Loucy (cell line): ENCODE results near the gene KIF1C.
A peak's percentile ranks its signal among the peaks of the same experiment; 100 is the strongest.
"Not testable (repeated sequence)": the region's sequence is repeated elsewhere in the genome, so short reads cannot be mapped to it uniquely, and the experiment has no call there.

Source experiments
- H2AFZ ChIP-seq: fragments of 200-600 bp; sonication (generic); 2 replicates; pipeline ENCODE4 v1.6.0; 2016; ENCODE audit warnings: antibody characterized with exemption, mild to moderate bottlenecking, low read length, moderate library complexity
- H3F3A ChIP-seq: fragments of 200-600 bp; 2 replicates; pipeline ENCODE4 v1.6.0; 2016; ENCODE audit warnings: antibody characterized with exemption, low read depth, mild to moderate bottlenecking
- H3K27me3 ChIP-seq: fragments of 200-600 bp; sonication (generic); 2 replicates; pipeline ENCODE4 v1.6.1; 2014; ENCODE audit warnings: low read length, mild to moderate bottlenecking; ENCODE audit not compliant: insufficient read depth, poor library complexity, severe bottlenecking
- H3K36me3 ChIP-seq: fragments of 200-600 bp; sonication (generic); 2 replicates; pipeline ENCODE4 v1.6.1; 2016; ENCODE audit warnings: low read length; ENCODE audit not compliant: insufficient read depth
- H3K4me1 ChIP-seq: fragments of 200-600 bp; sonication (generic); 2 replicates; pipeline ENCODE4 v1.5.1; 2014; ENCODE audit warnings: low read length, mild to moderate bottlenecking; ENCODE audit not compliant: insufficient read depth, poor library complexity, severe bottlenecking
- H3K4me2 ChIP-seq: fragments of 200-600 bp; sonication (generic); 2 replicates; pipeline ENCODE4 v1.6.0; 2014; ENCODE audit warnings: antibody characterized with exemption, low read length, low read depth, mild to moderate bottlenecking; ENCODE audit not compliant: poor library complexity, severe bottlenecking
- H3K4me3 ChIP-seq: fragments of 200-600 bp; sonication (generic); 2 replicates; pipeline ENCODE4 v1.5.1; 2014; ENCODE audit warnings: low read length, mild to moderate bottlenecking, mixed read lengths; ENCODE audit not compliant: poor library complexity, severe bottlenecking
- H3K79me2 ChIP-seq: fragments of 200-600 bp; sonication (generic); 2 replicates; pipeline ENCODE4 v1.6.1; 2014; ENCODE audit warnings: low read length; ENCODE audit not compliant: insufficient read depth
- H3K9ac ChIP-seq: fragments of 200-600 bp; sonication (generic); 2 replicates; pipeline ENCODE4 v1.6.0; 2014; ENCODE audit warnings: mild to moderate bottlenecking, low read depth, low read length, moderate library complexity; ENCODE audit not compliant: poor library complexity, severe bottlenecking
- H3K9me2 ChIP-seq: fragments of 200-600 bp; sonication (generic); replicated peaks from 2 replicates; pipeline ENCODE4 v1.6.1; 2016; ENCODE audit warnings: low read depth, low read length, mixed read lengths
- H3K9me3 ChIP-seq: fragments of 200-600 bp; sonication (generic); 2 replicates; pipeline ENCODE4 v1.6.1; 2014; ENCODE audit warnings: mild to moderate bottlenecking, antibody characterized with exemption, low read length, low read depth; ENCODE audit not compliant: insufficient read depth
- H4K20me1 ChIP-seq: fragments of 200-600 bp; sonication (generic); 2 replicates; pipeline ENCODE4 v1.6.0; 2014; ENCODE audit warnings: antibody characterized with exemption, low read length, mild to moderate bottlenecking; ENCODE audit not compliant: insufficient read depth, poor library complexity, severe bottlenecking
- CTCF ChIP-seq: fragments of 200-600 bp; sonication (generic); conservative IDR thresholded peaks from 2 replicates; pipeline ENCODE4 v1.5.1; 2014; ENCODE audit warnings: mild to moderate bottlenecking, antibody characterized with exemption, low read length
- EZH2phosphoT487 ChIP-seq: fragments of 200-600 bp; IDR thresholded peaks from 2 replicates; pipeline ENCODE4 v1.6.1; 2018; ENCODE audit warnings: antibody characterized with exemption, mild to moderate bottlenecking, moderate library complexity, borderline replicate concordance

The KIF1C gene

DNA sequence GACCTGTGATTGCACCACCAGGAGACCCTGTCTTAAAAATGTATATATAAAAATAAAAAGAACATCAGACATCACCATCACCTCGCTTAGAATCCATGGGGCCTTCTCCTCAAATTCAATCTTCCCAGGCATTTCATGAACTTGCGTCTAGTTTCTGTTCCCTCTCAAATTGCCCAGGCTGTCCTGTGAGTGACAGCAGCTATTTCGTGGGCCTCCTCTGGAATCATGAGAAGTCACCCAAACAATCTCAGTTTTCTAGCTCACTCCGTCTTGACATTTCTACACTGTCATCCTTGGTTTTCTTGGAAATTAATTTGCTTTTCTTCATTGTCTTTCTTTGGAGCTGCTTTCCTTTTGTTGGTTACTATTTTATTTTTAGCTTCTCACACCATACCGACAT, 30.2 kb downstream of the KIF1C start:
- Histone ChIP-seq H3F3A (no peaks in the 10 kb centered on the region), H3K4me3 (no peak overlapping the region), H3K79me2 (no peaks in the 10 kb centered on the region), H3K4me1 (no peaks in the 10 kb centered on the region), H4K20me1 (no peaks in the 10 kb centered on the region), H3K9me3 (no peaks in the 10 kb centered on the region), H3K36me3 (no peaks in the 10 kb centered on the region), H3K9me2 (no peaks in the 10 kb centered on the region), H3K4me2 (no peak overlapping the region), H3K27me3 (no peaks in the 10 kb centered on the region), H3K9ac (no peak overlapping the region), H2AFZ (no peak overlapping the region)
- TF ChIP-seq EZH2phosphoT487, result no peak
- no peak for TF ChIP-seq CTCF

DNA sequence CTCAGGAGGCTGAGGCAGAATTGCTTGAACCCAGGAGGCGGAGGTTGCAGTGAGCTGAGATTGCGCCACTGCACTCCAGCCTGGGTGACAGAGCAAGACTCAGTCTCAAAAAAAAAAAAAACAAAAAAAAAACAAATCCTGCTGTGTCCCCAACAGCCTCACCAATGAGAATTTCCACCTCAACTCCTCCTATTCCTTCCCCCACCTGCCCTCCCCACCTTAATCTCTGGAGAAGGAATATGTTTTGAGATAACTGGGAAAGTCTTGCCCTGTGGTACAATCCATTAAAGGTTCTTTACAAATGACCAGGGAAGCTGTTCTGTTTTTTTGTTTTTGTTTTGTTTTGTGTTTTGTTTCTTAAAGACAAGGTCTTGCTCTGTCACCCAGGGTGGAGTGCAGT, 32.4 kb downstream of the KIF1C start:
- not testable (repeated sequence) for H2AFZ ChIP-seq

DNA sequence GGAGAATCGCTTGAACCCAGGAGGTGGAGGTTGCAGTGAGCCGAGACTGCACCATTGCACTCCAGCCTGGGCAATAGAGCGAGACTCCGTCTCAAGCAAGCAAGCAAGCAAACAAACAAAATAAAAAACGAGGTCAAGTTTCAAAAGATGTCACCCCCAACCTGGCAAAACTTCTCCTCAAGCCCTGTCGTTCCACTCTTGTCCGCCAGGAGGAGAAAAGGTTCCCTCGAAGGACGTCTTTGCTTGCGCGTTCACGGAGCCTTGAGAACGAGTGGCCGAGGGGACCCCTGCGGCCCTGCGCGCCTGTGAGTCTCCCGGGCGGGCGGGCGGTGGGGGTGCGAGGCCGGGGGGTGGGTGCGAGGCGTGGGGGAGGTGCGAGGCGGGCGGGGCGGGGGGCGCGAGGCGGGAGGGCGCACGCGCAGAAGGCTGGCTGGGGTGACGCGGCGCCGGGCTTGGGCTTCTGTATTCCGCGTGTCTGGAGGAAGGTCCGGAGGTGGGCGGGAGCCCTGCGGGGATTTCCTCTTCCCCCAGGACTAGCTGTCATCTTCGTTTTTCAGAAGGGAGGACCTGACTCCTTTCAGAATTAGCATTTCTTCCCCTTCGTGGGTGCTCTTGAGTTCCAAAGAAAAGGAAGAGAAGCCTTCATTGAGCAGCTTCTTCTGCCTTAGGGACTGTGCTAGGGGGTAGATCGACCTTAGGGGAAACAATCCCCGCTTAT, 33.8 kb downstream of the KIF1C start:
- H3K79me2 ChIP-seq, result no peaks in the 10 kb centered on the region
- no peaks in the 10 kb centered on the region for H4K20me1 ChIP-seq
- no peaks in the 10 kb centered on the region for H3K36me3 ChIP-seq
- no peaks in the 10 kb centered on the region for H3K27me3 ChIP-seq
- no peak for TF ChIP-seq EZH2phosphoT487
- peak; percentile 66 for TF ChIP-seq CTCF
- no peaks in the 10 kb centered on the region for H3K4me1 ChIP-seq
- peak overlapping the region; percentile 53 for H3K9ac ChIP-seq
- H3K9me3 ChIP-seq, result no peaks in the 10 kb centered on the region
- peak overlapping the region; percentile 97 for H2AFZ ChIP-seq
- peak overlapping the region; percentile 69 for H3K4me3 ChIP-seq
- H3K9me2 ChIP-seq, result no peaks in the 10 kb centered on the region
- H3K4me2 ChIP-seq, result peak overlapping the region; percentile 76
- no peaks in the 10 kb centered on the region for H3F3A ChIP-seq

More for the DNA sequence above, 32.4 kb downstream of the KIF1C start:
- H3F3A ChIP-seq, H3K4me2 ChIP-seq, H4K20me1 ChIP-seq, H3K9me2 ChIP-seq, H3K9me3 ChIP-seq, H3K79me2 ChIP-seq, H3K36me3 ChIP-seq, H3K27me3 ChIP-seq, H3K9ac ChIP-seq, H3K4me1 ChIP-seq, H3K4me3 ChIP-seq: not testable (repeated sequence)

- no peak overlapping the region for H3K9ac ChIP-seq
- H3K4me2 ChIP-seq, result no peak overlapping the region
- no peaks in the 10 kb centered on the region for H4K20me1 ChIP-seq
These were observed 35.1 kb downstream of the KIF1C start for GRCh38 chr17:5032865-5033264.

More at GRCh38 chr17:5032865-5033264, 35.1 kb downstream of the KIF1C start:
- Histone ChIP-seq H3K4me3 (no peak overlapping the region), H3F3A (no peaks in the 10 kb centered on the region), H3K27me3 (no peaks in the 10 kb centered on the region), H3K9me3 (no peaks in the 10 kb centered on the region), H3K9me2 (no peaks in the 10 kb centered on the region), H2AFZ (no peak overlapping the region), H3K4me1 (no peaks in the 10 kb centered on the region), H3K36me3 (no peaks in the 10 kb centered on the region), H3K79me2 (no peaks in the 10 kb centered on the region)
- TF ChIP-seq EZH2phosphoT487, result no peak
- no peak for TF ChIP-seq CTCF
